Stimulated activated CD4-positive, alpha-beta T cell treated with anti-CD3 and anti-CD28 coated beads, TNF-alpha, amount 100 ng/mL, for 24 hours (primary cell): Measurements from ENCODE around the gene ACSM6.

Source experiments
- DNase-seq, 3 experiments: peaks; one replicate each; pipeline ENCODE4 v3.0.0-alpha.2; 2020; ENCODE audit warnings: low read depth in 3 of 3

Gene ACSM6

DNA sequence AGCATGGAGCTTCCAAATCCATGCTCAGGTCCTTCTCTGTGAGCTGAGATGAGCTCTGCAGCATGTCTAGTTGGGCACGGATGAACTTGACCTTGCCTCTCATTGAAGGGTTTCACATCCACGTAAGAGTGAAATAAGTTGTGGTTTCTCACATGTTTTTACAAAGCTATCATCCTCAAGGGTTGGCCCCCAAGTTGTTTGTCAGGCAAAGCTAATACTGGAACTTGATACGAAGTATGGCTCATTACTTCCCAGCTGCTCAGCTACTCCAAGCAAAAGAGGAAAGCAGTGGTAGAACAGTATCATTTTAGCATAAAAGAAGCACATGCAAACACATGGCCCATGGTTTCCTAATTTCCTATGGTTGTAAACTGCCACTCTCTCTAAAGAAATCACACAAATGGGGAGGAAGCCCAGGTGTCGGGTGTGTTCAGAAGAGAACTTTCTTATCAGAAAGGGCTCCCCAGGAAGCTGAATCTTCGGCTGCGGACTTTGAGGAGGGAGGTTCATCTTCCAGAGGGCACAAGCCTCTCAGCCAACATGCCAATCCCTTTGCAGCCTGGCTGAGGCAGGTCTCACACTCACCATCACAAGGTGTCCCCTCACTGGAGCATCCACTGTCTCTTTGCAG lies 51.5 kb downstream of the ACSM6 start:
- DNase-seq: no peak

DNA sequence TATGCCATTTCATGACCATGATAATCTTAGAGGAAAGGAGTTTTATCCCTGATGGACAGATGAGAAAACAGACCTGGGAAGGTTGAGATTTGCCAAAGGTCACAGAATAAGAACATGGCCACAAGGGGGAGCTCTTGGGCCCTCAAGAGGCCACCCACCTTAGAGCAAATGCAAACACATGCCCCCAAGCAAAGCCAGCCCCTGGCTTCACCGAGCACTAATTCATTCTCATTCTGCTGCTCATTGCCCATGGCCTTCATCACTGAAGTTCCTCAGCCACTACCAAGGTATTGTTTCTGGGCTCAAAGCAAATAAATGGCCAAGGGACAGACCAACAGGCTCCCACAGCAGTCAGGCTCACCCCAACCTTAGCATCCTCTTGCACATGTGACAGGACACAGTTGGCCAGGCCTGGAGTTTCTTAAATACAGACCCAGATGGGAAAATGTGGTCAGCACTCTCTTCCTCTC lies 52.6 kb downstream of the ACSM6 start:
- DNase-seq: peak; percentile 27 to 44 (median 43)

DNA sequence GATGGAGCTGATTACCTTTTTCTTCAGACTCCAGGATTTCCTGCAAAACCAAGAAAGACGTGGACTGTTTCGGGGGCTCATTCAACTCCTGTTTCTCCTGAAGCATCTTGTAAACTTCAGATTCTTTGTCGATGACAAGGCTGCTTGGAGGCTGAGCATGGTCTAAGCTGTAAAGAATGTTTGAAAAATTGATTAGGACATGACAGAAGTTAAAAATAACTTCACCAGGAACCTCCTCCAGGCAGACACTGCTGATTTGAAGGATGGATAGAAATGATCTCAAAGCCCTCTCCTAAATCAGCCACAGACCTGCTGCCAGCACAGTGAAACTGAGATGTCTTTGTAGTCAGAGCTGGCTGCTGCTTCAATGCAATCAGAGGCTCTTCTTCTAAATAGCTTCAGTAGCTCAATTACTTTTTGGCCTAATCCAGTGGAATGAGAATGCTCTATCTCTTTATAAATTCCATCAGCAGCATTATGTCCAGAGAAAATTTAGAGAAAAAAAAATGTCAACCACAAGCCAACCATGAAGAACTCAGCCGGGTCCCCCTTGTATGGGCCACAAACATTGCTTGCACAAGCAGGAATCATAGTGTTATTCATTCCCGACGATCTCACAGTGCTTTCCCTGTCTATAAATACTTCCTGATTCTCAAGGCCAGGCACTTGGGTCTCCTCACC lies 53.3 kb downstream of the ACSM6 start:
- DNase-seq: no peak

DNA sequence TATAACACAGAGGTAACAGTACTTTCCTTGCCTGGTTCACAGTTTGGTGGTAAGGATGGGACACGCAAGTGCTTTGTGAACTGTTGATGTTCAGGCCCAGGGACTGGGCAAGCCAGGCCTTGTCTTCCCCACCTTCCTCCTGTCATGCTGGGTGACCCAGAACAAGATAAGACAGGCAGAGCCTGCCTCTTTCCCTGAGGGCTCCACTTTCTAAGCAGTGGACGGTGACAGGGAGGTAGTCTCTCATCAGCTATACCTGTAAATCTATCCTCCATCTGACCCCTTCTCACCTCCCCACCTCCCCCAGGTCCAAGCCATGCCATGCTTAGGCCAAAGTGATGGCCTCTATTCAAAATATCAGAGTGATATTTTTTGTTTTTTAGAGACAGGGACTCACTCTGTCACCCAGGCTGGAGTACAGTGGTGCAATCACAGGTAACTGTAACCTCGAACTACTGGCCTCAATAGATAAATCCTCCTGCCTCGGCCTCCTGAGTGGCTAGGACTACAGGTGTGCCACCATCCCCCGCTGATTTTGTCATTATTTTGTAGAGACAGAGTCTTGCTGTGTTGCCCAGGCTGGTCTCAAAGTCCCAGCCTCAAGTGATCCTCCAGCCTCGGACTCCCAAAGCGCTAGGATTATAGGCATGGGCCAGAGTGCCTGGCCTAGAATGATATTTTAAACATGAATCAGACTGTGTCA lies 54.0 kb downstream of the ACSM6 start:
- DNase-seq: no peak

DNA sequence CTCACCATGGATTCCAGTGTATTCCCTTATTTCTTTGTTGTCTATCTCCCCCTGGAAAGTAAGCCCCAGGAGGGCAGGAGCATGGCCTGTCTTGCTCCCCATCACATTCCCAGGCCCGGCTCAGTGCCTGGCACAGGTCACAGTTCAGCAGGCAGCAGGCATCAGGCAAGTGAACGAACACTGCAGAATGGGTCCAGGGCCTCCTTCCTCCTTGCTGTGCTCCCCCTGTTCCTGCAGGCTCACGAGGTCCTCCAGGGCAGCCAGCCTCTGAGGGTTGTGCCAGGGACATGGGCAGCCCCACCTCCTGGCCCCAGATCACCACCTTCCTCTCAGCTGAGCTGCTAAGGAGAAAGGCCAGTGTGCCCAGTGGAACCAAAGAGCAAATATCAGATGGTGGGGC lies 55.0 kb downstream of the ACSM6 start:
- no peak for DNase-seq

DNA sequence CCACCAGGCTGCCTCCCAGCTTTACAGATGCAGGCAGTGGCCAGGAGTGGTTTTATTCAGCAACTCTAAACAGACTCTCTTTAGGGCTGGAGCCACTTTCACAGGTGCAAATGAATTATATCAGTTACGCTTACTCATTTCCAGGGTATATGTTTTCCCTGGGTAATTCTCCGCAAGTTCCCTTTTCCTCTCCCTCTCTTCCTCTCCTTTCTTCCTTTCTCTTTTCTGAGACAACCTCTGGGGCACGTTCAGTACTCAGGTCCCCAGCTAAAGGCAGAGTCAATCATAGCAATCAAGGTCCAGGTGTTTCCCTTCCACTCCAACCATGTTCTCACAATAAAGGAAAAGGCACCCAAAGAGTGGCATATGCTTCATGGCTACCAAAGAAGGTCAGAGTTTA lies 55.4 kb downstream of the ACSM6 start:
- no peak for DNase-seq

DNA sequence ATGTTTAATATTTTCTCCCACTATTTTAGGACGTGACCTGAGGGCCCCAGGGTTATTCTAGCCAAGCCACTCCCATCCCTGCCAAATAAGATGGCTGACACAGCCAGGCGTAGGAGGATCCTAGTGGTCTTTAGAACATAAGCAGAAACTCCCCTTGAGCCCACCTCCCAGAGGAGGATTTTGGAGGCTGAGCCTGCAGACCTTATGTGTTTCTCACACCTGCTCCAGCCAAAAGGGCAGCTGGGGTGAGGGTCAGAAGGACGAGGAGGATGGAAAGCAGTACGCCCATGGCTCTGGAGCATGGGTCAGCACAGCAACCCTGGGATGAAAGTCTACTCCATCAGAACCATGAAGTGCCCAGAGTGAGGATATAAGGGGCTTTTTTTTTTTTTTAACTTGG lies 56.8 kb downstream of the ACSM6 start:
- no peak for DNase-seq

DNA sequence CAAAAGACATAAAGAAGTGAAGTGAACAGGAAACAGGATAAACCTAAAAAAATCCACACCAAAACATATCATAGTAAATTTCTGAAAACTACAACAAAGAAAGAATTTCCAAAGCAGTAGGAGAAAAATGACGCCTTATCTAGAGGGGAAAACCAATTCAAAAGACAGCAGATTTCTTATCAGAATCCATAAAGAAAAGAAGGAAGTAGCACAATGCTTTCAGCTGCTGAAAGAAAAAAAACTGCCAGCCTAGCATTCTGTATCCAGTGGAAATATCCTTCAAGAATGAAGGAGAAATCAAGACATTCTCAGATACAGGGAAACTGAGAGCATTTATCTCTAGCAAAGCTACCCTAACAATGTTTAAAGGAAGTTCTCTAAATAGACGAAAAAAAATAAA lies 59.0 kb downstream of the ACSM6 start:
- DNase-seq: no peak

DNA sequence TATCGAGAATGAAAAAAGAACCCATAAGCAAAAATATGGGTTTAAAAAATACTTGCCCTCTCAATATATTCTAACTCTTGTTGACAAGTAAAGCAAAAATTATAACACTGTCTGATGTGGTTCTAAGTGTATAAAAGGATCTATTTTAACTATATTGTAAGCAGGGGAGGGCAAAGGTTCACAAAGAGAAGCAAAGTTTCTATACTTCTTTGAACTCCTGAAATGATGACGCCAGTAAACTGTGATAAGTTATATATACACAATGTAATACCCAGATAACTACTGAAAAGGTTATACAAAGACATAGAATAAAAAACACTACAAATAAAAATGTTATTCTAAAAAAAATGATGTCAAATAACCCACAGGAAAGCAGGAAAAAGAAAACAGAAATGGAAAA lies 59.6 kb downstream of the ACSM6 start:
- no peak for DNase-seq

DNA sequence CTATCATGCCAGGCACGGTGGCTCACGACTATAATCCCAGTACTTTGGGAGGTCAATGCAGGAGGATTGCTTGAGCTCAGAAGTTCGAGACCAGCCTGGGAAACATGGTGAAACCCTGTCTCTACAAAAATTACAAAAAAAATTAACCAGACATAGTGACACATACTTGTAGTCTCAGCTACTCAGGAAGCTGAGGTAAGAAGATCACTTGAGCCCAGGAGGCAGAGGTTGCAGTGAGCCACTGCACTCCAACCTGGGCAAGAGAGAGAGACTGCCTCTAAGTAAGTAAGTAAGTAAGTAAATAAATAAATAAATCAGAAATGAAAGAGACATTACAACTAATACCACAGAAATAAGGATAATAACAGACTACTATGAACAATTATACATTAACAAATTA lies 60.6 kb downstream of the ACSM6 start:
- DNase-seq: no peak

DNA sequence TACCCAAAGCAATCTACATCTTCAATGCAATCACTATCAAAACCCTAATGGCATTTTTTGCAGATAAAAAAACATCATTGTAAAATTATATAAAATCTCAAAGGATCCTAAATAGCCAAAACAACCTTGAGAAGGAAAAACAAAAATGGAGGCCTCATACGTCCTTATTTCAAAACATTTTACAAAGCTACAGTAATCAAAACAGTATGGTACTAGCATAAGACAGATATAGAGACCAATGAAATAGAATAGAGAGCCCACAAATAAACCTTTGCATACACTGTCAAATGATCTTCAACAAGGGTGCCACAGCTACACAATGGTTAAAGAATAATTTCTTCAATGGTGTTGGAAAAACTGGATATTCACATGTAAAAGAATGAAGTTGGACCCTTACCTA lies 62.2 kb downstream of the ACSM6 start:
- DNase-seq: no peak

DNA sequence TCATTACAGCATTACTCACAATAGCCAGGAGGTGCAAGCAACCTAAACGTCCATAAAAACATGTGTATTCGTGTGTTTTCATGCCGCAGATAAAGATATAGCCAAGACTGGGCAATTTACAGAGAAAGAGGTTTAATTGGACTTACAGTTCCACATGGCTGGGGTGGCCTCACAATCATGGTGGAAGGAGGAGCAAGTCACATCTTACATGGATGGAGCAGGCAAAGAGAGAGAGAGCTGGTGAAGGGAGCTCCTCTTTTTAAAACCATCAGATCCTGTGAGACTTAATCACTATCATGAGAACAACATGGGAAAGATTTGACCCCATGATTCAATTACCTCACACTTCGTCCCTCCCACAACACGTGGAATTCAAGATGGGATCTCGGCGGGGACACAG lies 63.8 kb downstream of the ACSM6 start:
- no peak for DNase-seq

DNA sequence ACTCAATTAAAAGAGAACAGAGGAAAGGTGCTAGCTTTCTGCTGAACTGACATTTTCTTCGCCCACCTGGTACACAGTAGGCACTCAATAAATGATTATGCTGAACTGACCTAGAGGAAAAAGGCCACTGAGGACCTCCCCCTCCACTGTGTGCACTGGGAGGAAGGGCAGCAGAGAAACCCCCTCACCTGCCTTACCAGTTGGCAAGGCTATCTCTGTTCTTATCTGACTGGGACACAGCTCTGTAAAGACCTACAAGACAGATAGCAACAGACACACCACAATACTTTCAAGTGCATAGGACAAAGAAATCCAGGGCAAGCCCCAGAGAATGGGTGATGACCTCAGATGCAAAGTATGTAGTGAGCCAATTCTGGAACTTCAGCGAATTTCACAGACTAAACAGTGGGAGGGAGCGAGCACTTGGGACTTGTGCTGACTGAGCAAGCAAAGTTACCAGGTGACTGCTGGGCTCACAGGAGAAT lies 66.4 kb downstream of the ACSM6 start:
- no peak for DNase-seq

DNA sequence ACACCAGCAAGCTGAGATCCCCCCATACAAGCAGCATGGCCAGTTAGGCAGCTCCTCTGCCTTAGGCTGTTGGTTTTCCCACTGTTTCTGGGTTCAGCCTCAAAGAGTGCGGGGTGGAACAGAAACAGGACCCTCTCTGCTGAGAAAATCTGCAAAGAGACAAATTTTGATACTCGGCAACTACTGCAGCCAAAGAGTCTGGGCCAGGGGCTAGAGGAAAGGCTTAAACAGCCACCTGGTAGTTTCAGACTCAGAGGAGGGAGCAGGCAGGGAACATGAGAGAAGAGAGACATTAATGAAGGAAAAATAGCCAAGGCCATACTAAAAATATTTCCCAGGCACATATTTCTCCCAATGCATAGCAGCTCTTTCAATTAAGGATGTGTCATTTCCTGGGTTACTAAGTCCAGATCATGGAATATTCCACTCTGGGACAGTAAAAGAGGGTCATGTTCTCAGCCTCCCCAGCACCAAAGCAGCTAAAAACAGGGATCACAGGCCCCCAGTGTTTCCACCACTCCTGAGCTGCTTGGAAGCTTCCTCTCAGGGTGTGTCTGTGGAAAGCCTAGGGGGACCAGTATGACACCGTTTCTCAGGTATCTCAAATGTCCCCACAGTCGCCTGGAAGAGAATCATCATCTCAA lies 67.0 kb downstream of the ACSM6 start:
- no peak for DNase-seq

DNA sequence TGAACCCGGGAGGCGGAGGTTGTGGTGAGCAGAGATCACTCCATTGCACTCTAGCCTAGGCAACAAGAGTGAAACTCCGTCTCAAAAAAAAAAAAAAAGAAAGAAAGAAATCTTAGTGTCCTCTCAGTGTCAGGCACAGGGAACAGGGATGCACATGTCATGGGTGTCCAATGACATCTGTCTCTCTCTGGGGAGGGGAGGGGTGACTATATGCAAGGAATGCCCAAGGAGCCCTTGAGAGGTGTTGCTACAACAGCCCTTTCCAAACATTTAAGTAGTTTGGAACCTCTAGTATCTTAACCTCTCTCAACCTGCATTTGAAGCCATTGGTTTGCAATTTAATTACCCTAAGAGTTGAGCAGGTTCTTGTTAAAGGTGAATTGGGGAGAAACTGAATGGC lies 67.9 kb downstream of the ACSM6 start:
- no peak for DNase-seq

DNA sequence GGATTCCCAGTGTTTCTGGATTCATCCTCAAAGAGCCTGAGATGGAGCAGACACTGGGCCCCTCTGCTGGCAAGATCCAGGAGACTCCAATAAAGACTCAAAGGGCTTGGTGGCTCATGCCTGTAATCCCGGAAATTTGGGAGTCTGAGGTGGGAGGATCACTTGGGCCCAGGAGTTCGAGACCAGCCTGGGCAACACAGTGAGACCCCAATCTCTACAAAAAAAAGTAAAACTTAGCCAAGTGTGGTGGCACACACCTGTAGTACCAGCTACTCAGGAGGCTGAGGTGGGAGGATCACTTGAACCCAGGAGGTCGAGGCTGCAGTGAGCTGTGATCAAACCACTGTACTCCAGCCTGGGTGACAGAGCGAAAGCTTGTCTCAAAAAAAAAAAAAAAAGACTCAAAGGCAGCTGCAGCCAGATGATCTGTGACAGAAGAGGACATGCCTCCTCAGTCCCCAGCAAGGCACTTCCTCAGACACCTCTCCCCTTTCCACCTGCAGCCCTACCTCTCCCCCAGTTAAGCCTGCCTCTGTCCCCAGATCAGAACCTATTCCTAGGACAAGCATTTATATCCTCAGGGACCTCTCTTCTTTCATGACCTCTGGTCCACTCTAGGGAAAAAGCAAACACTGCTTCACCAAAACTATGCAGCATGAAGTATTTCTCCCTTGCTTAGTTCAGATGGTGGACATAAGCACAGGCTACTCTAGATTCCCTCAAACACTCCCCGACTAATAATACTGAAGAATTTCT lies 68.9 kb downstream of the ACSM6 start:
- DNase-seq: no peak

DNA sequence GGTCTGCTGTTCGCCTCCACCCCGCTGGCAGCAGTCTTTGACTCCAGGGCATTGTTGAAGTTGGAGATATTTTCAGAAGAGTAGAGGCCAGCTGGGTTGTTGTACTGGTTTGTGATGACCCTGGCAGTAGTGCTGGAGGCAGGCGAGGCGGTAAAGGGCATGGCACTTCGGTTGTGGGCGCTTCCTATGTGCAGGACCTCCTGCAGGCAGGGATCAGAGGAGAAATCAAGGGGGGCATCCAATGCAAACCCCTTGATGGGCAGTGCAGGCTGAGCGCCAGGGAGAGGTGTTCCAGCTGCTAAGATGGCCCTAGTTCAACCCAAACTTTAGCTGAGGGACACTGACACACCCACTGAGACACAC lies 69.8 kb downstream of the ACSM6 start:
- DNase-seq: no peak

DNA sequence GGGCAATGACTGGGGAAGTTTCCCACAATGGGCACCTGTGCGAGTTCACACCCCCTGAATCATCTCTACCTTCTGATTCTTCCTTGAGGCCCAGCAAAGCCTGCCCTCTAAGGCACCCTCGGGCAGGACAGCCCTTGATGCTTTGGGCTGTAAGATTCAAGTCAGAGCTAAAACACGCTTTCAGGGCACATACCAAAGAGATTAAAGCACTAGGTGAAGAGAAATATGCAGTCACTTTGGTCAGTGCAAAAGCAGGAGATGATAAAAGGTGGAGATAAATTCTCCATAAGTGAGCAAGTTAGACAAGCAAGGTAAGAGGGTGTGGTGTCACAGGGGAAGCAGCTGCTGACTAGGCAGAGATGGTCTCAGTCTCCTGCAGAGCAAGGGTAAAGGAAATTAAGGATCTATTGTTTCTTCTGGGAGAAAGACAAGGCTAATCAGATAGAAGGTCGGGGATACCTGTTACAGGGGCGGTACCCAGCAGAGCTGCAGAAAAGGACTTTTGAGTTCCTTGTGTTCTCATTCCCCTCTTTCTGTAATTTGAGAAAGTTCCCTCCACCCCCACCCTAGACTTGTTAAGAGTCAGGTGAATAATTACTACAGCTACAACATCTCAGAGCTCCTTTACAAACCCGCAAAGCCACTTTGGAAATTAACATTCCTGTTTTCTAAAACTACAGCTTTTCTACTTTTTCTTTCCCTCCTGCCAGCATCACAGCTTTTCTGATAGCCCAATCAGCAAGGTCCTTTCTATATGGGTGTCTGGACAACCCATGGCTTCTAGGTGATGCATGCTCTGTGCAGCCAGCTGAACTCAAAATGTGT lies 70.4 kb downstream of the ACSM6 start:
- no peak for DNase-seq

DNA sequence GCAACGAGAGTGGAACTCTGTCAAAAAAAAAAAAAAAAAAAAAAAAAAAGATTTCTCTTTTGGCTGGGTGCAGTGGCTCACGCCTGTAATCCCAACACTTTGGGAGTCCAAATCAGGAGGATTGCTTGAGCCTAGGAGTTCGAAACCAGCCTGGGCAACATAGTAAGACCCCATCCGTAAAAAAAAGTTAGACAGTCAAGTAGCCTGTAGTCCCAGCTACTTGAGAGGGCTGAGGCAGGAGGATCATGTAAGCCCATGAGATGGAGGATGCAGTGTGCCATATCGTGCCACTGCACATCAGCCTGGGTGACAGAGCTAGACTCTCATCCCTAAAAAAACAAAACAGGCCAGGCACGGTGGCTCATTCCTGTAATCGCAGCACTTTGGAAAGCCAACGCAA lies 71.5 kb downstream of the ACSM6 start:
- no peak for DNase-seq

DNA sequence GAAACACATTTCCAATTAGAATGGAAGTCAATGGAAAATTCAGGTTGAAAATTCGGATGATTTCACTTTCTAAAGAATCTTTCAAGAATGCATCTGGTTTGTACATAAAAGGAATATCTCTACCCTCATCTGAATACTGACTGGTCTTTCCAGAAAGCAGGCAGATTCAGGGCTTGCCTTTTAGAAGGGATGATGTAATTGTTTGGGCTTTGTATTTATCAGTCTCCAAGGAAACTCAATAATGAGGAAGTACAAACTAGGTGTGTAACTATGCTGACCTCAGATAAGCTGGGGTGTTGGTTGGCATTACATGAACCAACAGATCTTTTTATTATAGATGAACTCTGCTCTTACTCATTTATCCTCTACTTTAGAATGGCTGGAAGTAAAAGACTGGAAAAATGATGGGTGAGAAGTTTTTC lies 72.6 kb downstream of the ACSM6 start:
- no peak for DNase-seq

DNA sequence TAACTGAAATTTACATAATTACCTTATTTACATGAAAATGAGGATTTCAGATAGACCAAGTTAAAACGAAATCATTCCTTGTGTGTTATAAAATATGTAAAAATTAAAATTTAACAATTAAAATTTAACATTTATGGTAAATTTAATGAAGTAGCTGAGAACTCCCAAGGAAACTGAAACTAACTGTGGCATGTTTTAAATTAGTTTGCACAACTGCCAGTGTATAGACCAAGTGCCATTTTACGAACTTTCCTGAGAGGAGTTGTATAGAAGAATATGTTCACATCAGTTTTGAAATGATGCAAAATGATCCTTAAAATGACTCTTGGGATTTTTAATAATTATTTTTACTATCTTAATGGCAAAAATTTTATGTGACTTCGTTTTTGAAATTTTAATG lies 73.2 kb downstream of the ACSM6 start:
- DNase-seq: no peak
